ENCODE data around the gene NECTIN4. TPM values are rescaled to one million over a fixed set of nuclear protein-coding genes. Genes with fewer than 3 reads are reported as not detected.

NECTIN4 gene
- total RNA-seq, 4 donors from 2014 or later: 126 to 188 (median 164) TPM

DNA sequence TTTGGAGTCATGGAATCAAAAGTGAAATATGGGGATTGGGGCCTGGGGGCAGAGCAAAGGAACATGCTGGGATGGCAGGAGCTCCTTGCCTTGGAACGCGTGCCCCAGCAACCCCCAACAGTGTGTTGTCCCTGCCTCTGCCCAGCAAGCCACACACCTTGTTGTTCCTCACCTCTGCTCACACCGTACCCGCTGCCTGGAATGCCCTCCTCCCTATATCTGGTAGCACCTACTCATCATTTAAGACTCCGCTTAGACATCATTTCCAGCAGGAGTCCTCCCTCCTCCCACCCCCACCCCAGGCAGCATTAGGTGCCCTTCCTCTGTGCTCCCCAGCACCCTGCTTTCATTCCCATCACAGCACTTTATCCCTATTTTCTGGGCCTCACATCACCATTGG, 7.8 kb downstream of the NECTIN4 start:
- Histone ChIP-seq H3K27ac (peak overlapping the region; percentile 92), H3K9me3 (no peaks in the 10 kb centered on the region), H3K27me3 (no peaks in the 10 kb centered on the region), H3K4me3 (no peak overlapping the region), H3K36me3 (no peaks in the 10 kb centered on the region), H3K4me1 (peaks cover 57% of the 10 kb centered on the region)
- DNase-seq (ENCODE audit: low spot score in 2 of 2): no peak
- WGBS: 96% methylated on average over 5 of the region's 5 CpGs
- no peak for TF ChIP-seq POLR2A (IDR thresholded peaks at IDR 0.05)
- TF ChIP-seq EP300 (IDR thresholded peaks at IDR 0.05): no peak
- TF ChIP-seq POLR2AphosphoS5 (IDR thresholded peaks at IDR 0.05): no peak
- TF ChIP-seq, protein P1, sequence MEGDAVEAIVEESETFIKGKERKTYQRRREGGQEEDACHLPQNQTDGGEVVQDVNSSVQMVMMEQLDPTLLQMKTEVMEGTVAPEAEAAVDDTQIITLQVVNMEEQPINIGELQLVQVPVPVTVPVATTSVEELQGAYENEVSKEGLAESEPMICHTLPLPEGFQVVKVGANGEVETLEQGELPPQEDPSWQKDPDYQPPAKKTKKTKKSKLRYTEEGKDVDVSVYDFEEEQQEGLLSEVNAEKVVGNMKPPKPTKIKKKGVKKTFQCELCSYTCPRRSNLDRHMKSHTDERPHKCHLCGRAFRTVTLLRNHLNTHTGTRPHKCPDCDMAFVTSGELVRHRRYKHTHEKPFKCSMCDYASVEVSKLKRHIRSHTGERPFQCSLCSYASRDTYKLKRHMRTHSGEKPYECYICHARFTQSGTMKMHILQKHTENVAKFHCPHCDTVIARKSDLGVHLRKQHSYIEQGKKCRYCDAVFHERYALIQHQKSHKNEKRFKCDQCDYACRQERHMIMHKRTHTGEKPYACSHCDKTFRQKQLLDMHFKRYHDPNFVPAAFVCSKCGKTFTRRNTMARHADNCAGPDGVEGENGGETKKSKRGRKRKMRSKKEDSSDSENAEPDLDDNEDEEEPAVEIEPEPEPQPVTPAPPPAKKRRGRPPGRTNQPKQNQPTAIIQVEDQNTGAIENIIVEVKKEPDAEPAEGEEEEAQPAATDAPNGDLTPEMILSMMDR (IDR thresholded peaks at IDR 0.05): no peak

DNA sequence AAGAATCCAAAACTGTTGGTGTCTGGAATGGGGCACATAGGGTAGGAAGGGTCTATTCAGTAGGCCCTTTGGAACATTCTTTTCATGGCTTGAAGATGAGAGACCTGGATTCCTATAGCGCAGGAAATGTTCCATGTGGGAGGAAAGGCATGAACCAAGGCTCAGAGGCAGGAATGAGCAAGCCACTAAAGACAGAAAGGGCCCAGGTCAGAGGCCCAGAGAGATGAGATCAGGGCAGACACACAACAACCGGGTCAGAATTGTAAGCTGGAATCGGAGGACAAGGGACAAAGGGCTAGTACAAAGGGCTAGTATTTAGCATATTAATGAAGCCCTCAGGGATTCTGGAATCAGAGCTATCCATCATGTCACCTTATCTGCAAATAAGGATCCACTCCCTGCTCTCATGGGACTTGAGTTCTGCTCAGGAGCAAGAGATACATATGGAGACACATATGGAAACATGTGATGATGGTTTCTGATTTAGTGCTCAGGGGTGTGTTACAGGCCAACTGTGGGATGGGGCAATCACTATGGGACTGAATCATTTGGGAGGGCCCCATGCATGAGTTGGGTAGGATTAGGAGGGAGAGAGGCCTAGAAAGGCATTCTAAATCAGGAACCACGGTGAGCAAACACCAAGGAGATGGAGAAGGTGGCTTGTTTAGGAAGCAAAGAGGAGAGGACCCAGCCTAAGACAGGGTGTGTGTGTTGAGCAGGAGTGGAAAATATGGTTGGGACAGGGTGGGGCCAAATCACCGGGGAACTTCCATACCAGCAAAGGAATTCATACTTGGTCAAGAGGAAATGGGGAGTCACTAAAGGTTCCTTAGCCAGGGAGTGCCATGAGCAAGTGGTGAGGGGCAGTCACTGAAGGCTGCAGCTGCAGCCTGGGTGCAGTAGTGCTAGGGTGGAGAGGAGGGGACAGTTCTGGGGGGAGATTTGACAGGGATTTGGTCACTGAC, 8.6 kb downstream of the NECTIN4 start:
- peak overlapping the region; percentile 92 for H3K27ac ChIP-seq
- 65% methylated on average over 5 of the region's 5 CpGs for WGBS
- TF ChIP-seq, protein P1 (IDR thresholded peaks at IDR 0.05): no peak

GRCh38 chr1:161079436-161080110, 9.8 kb downstream of the NECTIN4 start:
- H3K36me3 ChIP-seq: no peaks in the 10 kb centered on the region
- TF ChIP-seq EP300 (IDR thresholded peaks at IDR 0.05): no peak
- TF ChIP-seq, protein P1 (IDR thresholded peaks at IDR 0.05): no peak
- TF ChIP-seq POLR2AphosphoS5 (IDR thresholded peaks at IDR 0.05): no peak
- TF ChIP-seq POLR2A (IDR thresholded peaks at IDR 0.05): no peak
- H3K4me1 ChIP-seq: peaks cover 55% of the 10 kb centered on the region
- H3K9me3 ChIP-seq: no peaks in the 10 kb centered on the region
- DNase-seq (ENCODE audit: low spot score in 2 of 2): no peak
- WGBS: 66% methylated on average over 41 of the region's 41 CpGs
- H3K27me3 ChIP-seq: no peaks in the 10 kb centered on the region
- H3K27ac ChIP-seq: peak overlapping the region; percentile 92
- H3K4me3 ChIP-seq: no peak overlapping the region

More for the DNA sequence above, 8.6 kb downstream of the NECTIN4 start:
- Histone ChIP-seq H3K9me3 (no peaks in the 10 kb centered on the region), H3K36me3 (no peaks in the 10 kb centered on the region), H3K27me3 (no peaks in the 10 kb centered on the region), H3K4me1 (peaks cover 57% of the 10 kb centered on the region), H3K4me3 (no peak overlapping the region)
- DNase-seq (ENCODE audit: low spot score in 2 of 2): no peak

- Histone ChIP-seq H3K4me1 (peaks cover 53% of the 10 kb centered on the region), H3K4me3 (no peak overlapping the region), H3K27ac (no peak overlapping the region), H3K36me3 (no peaks in the 10 kb centered on the region), H3K9me3 (no peaks in the 10 kb centered on the region), H3K27me3 (no peaks in the 10 kb centered on the region)
- 79% methylated on average over 8 of the region's 9 CpGs for WGBS
- no peak for TF ChIP-seq POLR2A (IDR thresholded peaks at IDR 0.05)
- TF ChIP-seq EP300 (IDR thresholded peaks at IDR 0.05): no peak
- no peak for TF ChIP-seq POLR2AphosphoS5 (IDR thresholded peaks at IDR 0.05)
- TF ChIP-seq, protein P1 (IDR thresholded peaks at IDR 0.05): no peak
- DNase-seq (ENCODE audit: low spot score in 2 of 2): no peak
These were observed 11.9 kb downstream of the NECTIN4 start for GRCh38 chr1:161077426-161077825.

- DNase-seq (ENCODE audit: low spot score in 2 of 2): no peak
- TF ChIP-seq POLR2AphosphoS5 (IDR thresholded peaks at IDR 0.05) (no peak), EP300 (IDR thresholded peaks at IDR 0.05) (no peak)
- no peaks in the 10 kb centered on the region for H3K27me3 ChIP-seq
- H3K4me3 ChIP-seq: no peak overlapping the region
- peak overlapping the region; percentile 61 for H3K27ac ChIP-seq
- H3K9me3 ChIP-seq: no peaks in the 10 kb centered on the region
- H3K4me1 ChIP-seq: peaks cover 43% of the 10 kb centered on the region
- no peaks in the 10 kb centered on the region for H3K36me3 ChIP-seq
These were observed 12.9 kb downstream of the NECTIN4 start for GRCh38 chr1:161076410-161076809.
